Nephron progenitor cell (in vitro differentiated cells): ENCODE measurements around the gene PER1.

Experiments
- DNase-seq: peaks from one replicate; pipeline ENCODE4 v3.0.0; 2021
- H3K27ac Mint-ChIP-seq: 2 replicates; pipeline ENCODE4 v1.8.0; 2021; ENCODE audit warnings: mild to moderate bottlenecking, moderate library complexity, mixed read lengths
- H3K27me3 Mint-ChIP-seq: 2 replicates; pipeline ENCODE4 v1.8.0; 2021; ENCODE audit warnings: mild to moderate bottlenecking, low read depth, mixed read lengths; ENCODE audit not compliant: poor library complexity
- H3K36me3 Mint-ChIP-seq: 2 replicates; pipeline ENCODE4 v1.8.0; 2021; ENCODE audit warnings: low read depth, mixed read lengths
- H3K4me1 Mint-ChIP-seq: 2 replicates; pipeline ENCODE4 v1.8.0; 2021; ENCODE audit warnings: mixed read lengths
- H3K4me3 Mint-ChIP-seq: 2 replicates; pipeline ENCODE4 v1.8.0; 2021; ENCODE audit warnings: mild to moderate bottlenecking, moderate library complexity, mixed read lengths
- H3K9me3 Mint-ChIP-seq: 2 replicates; pipeline ENCODE4 v1.8.0; 2021; ENCODE audit warnings: mild to moderate bottlenecking, moderate library complexity, mixed read lengths
- CTCF ChIP-seq: fragments of 200-600 bp; sonication (generic); IDR thresholded peaks from 2 replicates; pipeline ENCODE4 v1.5.0; 2021; ENCODE audit warnings: antibody characterized with exemption

The PER1 gene

GRCh38 chr17:8133399-8133798 is 18.8 kb downstream of the PER1 start:
- Mint-ChIP-seq H3K4me3 (no peak overlapping the region), H3K4me1 (peaks cover 12% of the 10 kb centered on the region), H3K36me3 (no peaks in the 10 kb centered on the region), H3K9me3 (no peaks in the 10 kb centered on the region), H3K27me3 (peaks cover 33% of the 10 kb centered on the region), H3K27ac (no peak overlapping the region)
- no peak for TF ChIP-seq CTCF
- no peak for DNase-seq

DNA sequence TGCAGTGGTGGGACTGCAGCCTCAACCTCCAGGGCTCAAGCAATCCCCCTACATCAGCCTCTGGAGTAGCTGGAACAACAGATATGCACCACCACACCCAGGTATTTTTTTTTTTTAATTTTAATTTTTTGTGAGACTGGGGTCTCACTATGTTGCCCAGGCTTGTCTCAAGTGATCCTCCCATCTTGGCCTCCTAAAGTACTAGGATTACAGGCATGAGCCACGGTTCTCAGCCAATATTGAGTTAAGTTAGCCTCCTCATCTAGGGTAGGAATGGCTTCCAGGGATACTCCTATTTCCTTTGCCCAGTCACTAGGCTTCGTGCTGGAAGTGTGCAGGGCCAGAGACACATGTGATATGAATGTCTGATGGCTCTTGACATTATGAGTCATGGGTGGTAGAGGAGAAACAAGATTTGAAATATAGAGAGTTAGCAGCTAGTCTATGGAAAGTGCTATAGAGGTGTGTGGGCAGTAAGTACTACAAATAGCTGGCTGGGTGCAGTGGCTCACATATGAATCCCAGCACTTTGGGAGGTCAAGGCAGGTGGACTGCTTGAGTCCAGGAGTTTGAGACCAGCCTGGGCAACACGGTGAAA is 20.3 kb downstream of the PER1 start:
- peaks cover 39% of the 10 kb centered on the region for H3K27me3 Mint-ChIP-seq
- H3K36me3 Mint-ChIP-seq, result no peaks in the 10 kb centered on the region
- H3K9me3 Mint-ChIP-seq, result no peaks in the 10 kb centered on the region
- H3K27ac Mint-ChIP-seq, result no peak overlapping the region
- TF ChIP-seq CTCF, result no peak
- H3K4me3 Mint-ChIP-seq, result no peak overlapping the region
- no peak for DNase-seq
- H3K4me1 Mint-ChIP-seq, result peaks cover 17% of the 10 kb centered on the region

- no peaks in the 10 kb centered on the region for H3K36me3 Mint-ChIP-seq
- DNase-seq, result no peak
- no peaks in the 10 kb centered on the region for H3K9me3 Mint-ChIP-seq
- H3K4me3 Mint-ChIP-seq, result no peak overlapping the region
- H3K4me1 Mint-ChIP-seq, result peaks cover 31% of the 10 kb centered on the region
- H3K27ac Mint-ChIP-seq, result no peak overlapping the region
- peaks cover 57% of the 10 kb centered on the region for H3K27me3 Mint-ChIP-seq
- no peak for TF ChIP-seq CTCF
These were observed 23.9 kb downstream of the PER1 start for GRCh38 chr17:8128125-8128784.

DNA sequence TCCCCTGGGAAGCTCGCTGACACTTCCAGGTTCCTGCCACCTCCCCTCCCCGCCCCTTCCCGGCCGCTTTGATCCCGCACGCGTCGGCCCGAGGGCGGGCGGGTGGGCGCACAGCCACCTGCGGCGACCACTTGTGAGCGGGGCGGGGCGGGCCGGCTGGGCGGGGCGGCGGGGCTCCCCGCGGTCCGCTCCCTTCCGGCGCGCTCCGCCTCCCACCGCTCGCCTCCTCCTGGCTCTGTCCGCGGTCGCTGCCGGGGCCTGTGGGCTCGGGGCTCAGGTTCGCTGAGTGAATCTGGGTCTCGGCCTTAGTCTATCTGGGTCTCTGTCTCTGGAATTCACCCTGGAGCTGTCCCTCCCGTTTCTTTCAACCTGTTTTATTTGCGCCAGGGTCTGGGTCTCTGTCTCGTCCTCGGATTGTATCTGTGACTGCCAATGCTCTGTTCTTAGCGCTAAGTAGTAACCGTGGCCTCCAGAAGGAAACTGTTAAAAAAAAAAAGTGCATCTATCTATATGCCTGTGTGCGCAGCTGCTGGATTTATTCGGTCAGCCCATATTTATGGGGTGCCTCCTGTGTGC is 25.6 kb downstream of the PER1 start:
- Mint-ChIP-seq H3K36me3 (no peaks in the 10 kb centered on the region), H3K27ac (peak overlapping the region; percentile 31), H3K27me3 (peaks cover 55% of the 10 kb centered on the region), H3K4me3 (peak overlapping the region; percentile 93), H3K9me3 (no peaks in the 10 kb centered on the region), H3K4me1 (peaks cover 37% of the 10 kb centered on the region)
- TF ChIP-seq CTCF, result no peak
- peak; percentile 81 for DNase-seq

GRCh38 chr17:8125947-8126490 is 26.2 kb downstream of the PER1 start:
- Mint-ChIP-seq H3K4me3 (peak overlapping the region; percentile 93), H3K4me1 (peaks cover 37% of the 10 kb centered on the region), H3K27ac (peak overlapping the region; percentile 91), H3K27me3 (peaks cover 56% of the 10 kb centered on the region), H3K36me3 (no peaks in the 10 kb centered on the region), H3K9me3 (no peaks in the 10 kb centered on the region)
- TF ChIP-seq CTCF, result no peak
- peak; percentile 61 for DNase-seq
